GM18873 (cell line): Measurements from ENCODE around the gene SEMA3E.
"Not testable (repeated sequence)": the region's sequence is repeated elsewhere in the genome, so short reads cannot be mapped to it uniquely, and the experiment has no call there.

Experiments
- ATAC-seq: cut with Tn5 transposase; IDR thresholded peaks from one replicate; pipeline ENCODE4 v1.9.1; 2021; ENCODE audit warnings: mild to moderate bottlenecking, moderate library complexity, moderate number of reproducible peaks; ENCODE audit not compliant: unreplicated experiment, low FRiP score

Gene SEMA3E

DNA sequence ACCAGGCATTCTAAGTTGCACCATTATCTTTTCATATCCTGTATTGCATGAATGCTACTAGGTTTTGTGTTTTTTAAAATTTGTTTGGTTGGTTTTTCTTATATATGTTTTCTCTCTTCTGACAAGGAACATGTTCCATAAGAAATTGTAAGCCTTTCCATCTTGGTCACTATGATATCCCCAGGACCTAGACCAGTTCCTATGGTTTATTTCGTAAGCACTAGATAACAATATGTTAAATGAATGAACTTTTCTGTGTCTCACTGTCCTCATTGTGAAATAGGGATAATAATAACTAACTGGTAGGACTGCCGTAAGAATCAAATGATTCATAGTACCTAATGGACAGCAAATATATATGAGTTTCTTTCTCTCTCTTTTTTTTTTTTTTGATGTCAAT lies 146.3 kb downstream of the SEMA3E start:
- no peak for ATAC-seq

DNA sequence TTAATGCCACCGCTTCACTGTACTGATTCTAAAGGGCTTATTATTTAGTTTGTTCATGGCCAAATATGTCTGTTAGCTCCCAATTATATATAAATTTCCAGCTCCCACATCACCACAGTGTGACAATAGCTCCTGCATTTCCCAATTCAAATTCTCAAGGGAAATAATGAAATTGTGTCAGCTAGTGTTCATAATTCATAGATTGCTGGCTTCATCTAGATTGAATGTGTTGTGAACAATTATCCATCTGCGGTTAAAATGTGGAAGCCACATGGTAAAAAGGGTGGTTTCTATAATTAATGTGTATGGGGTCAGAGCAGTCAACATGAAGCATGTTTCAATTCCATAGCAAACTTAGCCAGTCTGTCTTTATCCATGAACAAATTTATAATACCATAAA lies 154.3 kb downstream of the SEMA3E start:
- ATAC-seq = no peak

DNA sequence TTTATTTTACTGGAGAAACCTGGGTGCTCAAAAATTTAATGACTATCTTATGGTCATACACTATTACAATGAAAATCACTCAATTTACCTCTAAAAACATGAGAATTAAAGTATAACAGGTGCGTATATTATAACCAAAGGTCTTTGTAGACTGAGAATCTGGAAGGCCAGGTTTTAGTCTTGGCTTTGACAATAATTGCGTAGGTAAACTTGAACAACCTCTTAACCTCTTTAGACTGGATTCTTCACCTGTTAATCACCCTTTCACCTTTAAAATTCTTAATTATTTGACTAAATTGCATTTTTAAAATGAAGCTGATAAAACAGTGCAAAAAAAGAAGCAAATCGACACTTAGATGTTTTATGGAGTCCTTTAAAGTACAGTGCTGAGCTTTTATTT lies 156.1 kb downstream of the SEMA3E start:
- no peak for ATAC-seq

DNA sequence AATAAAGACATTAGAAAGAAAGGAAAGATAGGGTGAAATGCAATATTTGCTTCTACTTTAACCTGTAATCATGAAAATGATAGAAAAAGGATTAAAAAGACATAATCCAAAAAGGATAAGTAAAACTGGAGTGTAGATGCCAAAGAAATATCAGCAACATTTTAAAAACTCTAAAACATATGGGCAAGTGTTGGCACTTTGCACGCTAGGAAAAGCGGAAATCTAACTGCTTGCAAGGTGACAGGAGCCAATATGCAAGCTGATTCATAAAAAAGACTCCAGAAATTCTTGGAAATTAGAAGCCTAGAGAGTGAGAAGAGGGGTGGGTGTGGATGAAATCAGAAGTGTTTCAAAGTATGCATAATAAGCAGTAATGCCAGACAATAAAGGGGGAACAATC lies 161.1 kb downstream of the SEMA3E start:
- ATAC-seq = no peak

DNA sequence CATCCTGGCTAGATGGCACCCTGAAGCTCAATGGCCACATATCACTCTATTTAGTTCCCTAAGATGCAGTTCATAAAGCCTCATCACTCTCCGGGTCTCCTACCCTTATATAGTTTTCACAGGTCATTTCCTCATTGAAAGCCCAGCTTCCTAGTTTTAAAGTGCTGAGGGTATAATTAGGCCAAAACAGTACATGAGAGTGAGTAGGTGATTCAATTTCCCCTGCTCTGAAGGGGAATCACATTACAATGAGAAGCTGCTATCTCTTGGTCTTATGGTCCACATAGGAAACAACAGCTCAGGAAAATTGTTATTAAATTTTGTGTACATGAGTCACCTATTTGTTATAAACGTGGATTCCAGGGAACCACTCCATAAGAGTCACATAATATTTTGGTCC lies 162.0 kb downstream of the SEMA3E start:
- no peak for ATAC-seq

DNA sequence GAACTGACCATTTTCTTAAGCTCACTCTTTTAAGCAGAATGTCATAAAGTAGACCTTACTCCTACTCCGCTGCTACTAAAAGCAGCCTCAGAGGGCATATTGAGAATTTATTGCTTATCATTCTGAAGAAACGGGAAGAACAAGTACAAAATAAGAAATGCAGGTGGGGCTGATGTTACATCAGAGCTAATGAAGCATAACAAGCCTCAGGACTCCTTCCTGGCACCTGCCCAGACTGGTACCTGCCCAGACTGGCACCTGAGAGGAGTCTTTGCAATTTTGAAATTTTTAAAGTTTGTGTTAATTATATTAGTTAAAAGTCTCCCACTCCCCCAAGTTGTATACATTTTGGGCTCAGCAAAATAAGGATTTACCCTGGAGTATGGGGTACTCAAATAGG lies 162.4 kb downstream of the SEMA3E start:
- ATAC-seq = no peak

DNA sequence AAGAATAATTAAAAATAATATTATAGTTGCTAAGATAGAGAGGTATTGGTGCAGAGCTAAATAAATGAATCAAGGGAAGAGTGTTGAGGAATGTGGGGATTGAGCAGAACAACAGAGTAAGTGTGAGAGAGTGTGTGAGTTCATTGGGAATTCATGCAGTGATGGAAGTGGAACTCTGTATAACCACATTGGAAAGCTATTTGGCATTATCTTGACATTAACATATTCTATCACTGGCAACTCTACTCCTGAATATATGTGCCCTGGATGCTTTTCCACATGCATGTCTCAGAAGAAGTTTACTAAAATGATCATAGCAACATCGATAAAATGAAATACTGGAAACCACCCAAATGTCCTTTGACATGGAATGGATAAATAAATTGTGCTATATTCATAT lies 164.1 kb downstream of the SEMA3E start:
- ATAC-seq = no peak

DNA sequence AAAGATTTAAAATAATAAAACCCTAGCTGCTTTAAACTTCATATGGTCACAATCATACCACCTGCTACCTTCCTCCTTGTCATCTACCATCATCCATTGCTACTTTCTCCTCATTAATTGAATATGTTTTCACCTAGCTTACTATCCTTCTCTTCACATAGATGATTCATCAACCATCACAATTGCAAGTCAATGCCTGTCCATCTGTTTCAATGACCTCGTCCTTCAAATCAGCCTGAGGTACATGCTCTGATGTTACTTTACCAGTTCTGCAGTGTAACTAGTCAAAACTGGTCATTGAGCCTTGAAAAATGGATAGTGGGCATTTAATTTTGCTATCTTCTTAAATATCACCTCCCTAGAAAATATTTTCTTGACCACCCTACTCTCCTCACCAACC lies 164.7 kb downstream of the SEMA3E start:
- ATAC-seq = no peak

DNA sequence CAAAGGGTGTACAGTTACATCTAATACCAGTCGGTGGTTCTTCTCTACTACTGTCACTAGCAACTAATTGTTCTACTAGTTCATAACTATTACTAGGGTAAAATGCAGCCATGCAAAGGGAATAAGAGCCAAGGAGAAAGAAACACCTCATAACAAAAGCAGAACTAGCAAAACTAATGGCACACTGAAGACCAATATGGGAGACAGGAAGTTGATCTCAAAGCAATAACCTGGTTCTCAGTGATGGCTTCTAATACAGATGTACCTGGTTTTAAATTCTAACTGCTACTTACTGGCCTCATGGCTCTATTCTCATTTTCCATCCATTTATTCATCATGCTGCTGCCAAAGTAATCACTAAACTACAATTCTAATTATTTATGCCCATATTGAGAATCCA lies 170.3 kb downstream of the SEMA3E start:
- ATAC-seq = no peak

DNA sequence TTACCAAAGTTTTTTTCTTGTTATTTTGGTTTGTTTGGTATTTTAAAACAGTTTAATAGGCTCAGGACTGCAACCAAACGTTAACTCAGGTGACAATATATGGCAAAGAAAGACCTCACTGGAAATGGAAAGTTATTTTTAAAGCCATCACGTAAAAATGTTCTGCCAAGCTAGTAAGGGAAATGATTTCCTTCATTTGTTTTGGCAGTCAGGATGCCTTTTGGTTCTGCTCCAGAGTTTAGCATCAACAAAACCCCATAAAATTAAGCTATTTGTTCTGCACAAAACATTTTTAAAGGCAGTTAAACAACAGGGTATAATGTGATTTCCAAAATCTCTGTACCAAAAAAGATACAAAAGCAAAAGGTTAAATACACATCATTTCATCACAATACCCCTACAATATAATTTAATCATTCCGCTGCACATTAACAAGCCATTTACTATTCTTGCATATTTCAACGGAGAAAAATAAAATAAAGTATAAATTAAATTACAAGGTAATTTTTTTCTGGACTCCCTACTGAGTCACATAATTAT lies 172.4 kb downstream of the SEMA3E start:
- no peak for ATAC-seq

DNA sequence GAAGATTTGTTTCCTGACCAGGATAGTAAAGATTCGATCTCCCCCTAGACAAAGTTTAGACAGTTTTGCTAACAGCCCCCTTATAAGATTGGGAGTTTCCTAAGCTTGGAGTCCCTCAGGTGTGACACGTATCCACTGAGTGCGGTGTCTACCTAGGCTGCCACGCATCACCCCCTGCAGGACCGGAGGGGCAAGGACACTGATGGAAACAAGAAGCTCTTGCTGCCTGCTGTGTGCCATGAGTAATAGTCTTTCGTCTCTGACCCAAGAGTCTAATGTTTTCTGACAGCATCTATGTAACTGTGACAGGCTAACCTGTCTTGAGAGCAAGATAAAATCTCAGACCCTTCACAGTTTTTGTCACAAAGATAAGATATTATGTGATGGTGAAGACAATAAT lies 173.5 kb downstream of the SEMA3E start:
- no peak for ATAC-seq

DNA sequence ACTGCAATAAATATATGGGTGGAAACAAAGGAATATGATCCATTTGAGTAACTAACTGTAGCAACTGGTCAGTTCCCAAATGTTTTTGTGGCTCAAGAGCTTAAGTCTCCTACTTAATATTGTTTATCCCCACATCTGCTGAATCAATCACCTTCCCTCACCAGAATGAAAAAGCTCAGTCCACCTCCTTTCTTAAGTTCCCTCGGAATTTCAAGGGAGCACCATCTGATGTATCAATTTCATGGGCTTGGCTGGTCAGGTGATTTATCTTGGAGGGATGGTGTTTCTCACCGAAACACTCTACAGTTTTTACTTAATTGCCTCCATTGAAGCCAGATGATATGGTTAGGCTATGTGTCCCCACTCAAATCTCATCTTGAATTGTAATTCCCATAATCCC lies 176.6 kb downstream of the SEMA3E start:
- ATAC-seq = no peak

DNA sequence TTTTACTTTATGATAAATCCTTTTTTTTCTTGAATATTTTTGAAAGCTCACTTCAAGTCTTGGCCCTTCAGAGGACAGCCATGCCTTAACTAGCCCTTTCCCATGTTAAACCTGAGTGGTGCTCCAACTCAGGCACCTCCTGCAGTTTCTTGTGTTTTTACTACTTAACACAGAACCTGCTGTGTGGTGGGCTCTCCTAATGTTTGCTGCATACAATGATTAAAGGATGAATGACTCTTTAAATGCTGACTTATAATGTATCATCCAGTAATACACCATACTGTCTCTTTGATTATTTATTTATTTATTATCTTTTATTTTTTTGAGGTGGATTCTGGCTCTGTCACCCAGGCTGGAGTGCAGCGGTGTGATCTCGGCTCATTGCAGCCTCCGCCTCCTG lies 179.4 kb downstream of the SEMA3E start:
- ATAC-seq = no peak

DNA sequence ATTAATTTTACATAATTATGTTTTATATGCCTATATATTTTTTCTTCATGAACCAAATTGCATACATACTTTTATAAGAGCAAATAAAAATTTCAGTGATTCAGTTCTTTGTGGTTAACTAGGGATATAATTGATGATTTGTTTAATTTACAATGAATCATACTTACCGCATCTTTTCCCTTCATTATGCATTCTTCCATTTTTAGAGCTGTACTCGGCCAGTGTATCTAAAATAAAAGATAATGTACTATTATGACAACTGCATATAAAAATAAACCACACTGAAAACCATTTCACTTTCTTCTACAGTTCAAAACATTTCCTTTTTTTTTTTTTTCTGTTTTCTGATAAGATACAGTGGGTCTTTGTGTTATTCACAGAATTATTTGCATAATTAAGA lies 179.9 kb downstream of the SEMA3E start:
- no peak for ATAC-seq

DNA sequence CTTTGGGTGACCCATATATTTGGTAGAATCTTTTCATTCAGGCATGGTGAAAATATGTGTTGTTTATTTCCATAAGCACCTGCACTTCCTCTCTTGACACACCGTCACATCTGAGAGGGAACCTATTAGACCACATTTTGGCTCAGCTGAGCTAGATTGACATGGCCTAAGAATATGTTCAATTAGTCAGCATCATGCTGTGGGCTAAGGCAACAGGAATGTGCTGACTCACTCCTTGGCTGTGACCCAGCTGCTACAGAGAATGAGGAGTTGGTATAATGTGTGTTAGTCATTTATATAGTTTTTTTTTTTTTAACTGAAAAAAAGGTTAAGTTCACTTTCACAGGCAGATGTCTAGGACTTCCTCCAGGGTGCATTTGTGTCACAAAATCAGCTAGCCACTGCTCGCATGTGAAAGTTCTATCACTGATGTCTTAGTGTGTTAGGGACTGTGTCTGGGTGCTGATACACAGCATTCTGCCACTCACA lies 180.6 kb downstream of the SEMA3E start:
- ATAC-seq = no peak

DNA sequence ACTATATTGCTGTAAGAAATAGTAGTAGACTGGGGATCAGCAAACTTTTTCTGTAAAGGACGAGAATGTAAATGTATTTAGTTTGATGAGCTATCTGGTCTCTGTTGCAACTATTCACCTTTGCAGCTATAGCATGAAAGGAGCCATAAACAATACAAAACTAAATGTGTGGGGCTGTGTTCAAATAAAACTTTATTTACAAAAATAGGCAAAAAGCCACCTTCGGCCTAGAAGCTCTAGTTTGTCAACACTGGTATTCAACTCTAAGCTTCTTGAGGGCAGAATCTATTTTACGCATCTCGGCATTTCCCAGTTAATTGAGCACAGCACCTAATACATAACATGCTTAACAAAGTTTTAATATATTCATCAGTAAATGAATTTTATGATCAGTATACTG lies 181.4 kb downstream of the SEMA3E start:
- ATAC-seq = no peak

DNA sequence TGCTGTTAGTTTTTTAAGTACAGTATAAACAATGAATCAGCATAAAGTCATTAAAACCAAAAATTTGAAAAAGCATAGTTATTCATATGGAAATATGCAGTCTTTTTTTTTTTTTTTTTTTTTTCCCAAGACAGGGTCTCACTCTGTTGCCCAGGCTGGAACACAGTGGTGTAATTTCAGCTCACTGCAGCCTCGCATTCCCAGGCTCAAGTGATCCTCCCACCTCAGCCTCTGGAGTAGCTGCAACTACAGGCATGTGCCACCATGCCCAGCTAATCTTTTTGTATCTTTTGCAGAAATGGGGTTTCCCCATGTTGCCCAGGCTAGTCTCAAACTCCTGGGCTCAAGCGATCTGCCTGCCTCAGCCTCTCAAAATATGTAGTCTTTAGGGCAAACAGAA lies 182.0 kb downstream of the SEMA3E start:
- no peak for ATAC-seq

DNA sequence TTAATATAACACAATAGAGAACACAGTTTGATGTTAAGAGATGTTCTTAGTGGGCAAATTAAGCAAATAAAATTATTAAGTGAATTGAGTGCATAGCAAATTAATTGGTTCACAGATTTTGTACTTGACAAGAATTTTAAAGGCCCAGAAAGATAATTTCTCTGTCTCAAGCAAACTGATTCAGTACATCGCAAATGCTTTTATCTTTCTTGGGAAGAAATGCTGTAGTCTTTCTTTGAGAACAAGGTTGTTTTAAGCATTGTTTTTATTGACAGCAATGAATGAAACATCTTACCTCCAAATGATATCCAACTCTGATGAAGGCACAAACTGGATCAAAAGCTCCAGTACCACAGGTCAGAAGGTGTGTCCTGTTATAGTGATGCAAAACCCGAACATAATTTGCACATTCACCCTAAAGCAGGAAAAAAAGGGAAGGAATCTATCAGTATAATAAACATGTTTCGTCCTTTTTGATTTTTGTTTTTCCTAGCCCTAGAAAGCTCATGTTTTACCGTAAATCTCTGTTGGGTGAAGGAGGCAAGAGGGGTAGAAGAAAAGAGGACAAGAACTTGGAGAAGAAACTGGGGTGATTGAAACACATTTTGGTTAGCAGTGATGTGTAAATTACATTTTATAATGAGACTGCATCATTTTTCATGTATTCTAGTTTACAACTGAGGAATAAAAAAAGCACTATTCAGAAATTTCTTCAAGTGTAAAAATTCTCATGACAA lies 182.6 kb downstream of the SEMA3E start:
- ATAC-seq = no peak

DNA sequence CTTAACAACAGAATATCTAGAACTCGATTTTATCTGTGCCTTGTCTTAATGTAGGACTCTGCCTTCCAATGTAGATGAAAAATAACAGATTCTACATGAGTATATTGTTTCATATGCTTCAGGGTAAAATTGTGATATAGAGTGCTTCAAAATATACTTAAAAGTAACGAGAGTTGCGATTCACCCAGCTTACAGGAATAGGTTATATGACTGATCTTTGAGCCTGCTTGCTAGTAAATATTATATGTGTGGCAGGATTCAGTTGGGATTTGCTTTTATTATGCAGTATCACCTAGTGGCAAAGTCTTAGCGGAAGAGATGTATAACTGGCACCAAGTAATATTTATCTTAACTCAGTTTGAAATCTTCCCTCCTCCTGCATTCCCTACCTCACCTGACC lies 183.3 kb downstream of the SEMA3E start:
- no peak for ATAC-seq

DNA sequence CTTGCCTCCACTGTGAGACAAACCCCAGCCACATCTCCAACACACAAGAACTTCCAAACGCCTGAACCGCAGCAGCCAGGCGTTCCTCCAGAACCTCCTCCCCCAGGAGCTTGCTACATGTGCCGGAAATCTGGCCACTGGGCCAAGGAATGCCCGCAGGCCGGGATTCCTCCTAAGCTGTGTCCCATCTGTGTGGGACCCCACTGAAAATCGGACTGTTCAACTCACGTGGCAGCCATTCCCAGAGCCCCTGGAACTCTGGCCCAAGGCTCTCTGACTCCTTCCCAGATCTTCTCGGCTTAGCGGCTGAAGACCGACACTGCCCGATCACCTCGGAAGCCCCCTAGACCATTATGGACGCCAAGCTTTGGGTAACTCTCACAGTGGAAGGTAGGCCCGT lies 187.1 kb downstream of the SEMA3E start:
- ATAC-seq = not testable (repeated sequence)

DNA sequence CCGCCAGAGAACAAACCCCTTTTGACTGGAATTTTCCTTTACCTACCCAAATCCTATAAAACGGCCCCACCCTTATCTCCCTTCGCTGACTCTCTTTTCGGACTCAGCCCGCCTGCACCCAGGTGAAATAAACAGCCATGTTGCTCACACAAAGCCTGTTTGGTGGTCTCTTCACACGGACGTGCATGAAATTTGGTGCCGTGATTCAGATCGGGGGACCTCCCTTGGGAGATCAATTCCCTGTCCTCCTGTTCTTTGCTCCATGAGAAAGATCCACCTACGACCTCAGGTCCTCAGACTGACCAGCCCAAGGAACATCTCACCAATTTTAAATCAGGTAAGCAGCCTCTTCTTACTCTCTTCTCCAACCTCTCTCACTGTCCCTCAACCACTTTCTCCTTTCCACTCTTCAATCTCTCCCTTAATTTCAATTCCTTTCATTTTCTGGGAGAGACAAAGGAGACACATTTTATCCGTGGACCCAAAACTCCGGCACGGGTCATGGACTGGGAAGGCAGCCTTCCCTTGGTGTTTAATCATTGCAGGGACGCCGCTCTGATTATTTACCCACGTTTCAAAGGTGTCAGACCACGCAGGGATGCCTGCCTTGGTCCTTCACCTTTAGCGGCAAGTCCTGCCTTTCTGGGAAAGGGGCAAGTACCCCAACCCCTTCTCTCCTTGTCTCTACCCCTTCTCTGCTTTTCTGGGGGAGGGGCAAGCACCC lies 188.8 kb downstream of the SEMA3E start:
- not testable (repeated sequence) for ATAC-seq
